Renal pelvis (tissue), 4 donors: Measurements from ENCODE around the gene OR5AU1. TPM values are rescaled to one million over a fixed set of nuclear protein-coding genes. Genes with fewer than 3 reads are reported as not detected.
A peak's percentile ranks its signal among the peaks of the same experiment; 100 is the strongest.

Experiments used
- DNase-seq: peaks from one replicate; pipeline ENCODE4 v3.0.0-alpha.2; 2013
- polyA plus RNA-seq, 3 donors: library from polyadenylated mRNA; unstranded; fragments of 120-200 nt; gene quantifications; one replicate each; pipeline ENCODE4 v1.2.1, GENCODE V29; 2013; ENCODE audit not compliant: insufficient read length in 3 of 3

The OR5AU1 gene
- polyA plus RNA-seq, 3 donors = 0.01 to 0.13 (median 0.05) TPM

GRCh38 chr14:21107283-21107800 is 48.5 kb downstream of the OR5AU1 start:
- no peak for DNase-seq

- peak; percentile 77 for DNase-seq
These were observed 49.2 kb downstream of the OR5AU1 start for GRCh38 chr14:21106498-21107282.

DNA sequence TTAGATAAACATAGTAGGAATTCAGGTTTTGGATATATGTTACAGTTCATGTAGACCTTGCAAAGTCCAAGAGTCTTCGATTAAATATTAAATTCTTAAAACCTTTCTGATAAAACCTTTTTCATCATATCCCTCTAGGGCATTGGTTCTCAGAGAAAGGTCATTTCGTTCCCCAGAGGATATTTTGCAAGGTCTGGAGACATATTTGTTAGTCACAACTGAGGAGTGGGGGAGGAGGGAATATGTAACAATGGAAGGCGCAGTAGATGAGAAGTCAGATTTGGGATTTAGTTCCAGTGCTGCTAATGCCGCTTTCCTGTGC is 49.7 kb downstream of the OR5AU1 start:
- no peak for DNase-seq

GRCh38 chr14:21105095-21105494 is 50.8 kb downstream of the OR5AU1 start:
- no peak for DNase-seq

Other genes with a start within 250 kb of the OR5AU1 start
- 1 to 10 TPM; 1.3 to 2.5 (median 1.6) TPM for gene RNASE2, start 200.6 kb downstream of the OR5AU1 start, polyA plus RNA-seq
- 100 to 1,000 TPM in 2 of 3 donors, 10 to 100 TPM in 1; 87.2 to 130 (median 106) TPM for gene METTL17, start 166.1 kb downstream of the OR5AU1 start, polyA plus RNA-seq
- 1 to 10 TPM; 1.2 to 2.4 (median 2.2) TPM for gene SLC39A2, start 156.8 kb downstream of the OR5AU1 start, polyA plus RNA-seq
- 100 to 1,000 TPM; 140 to 195 (median 161) TPM for gene NDRG2, start 131.0 kb downstream of the OR5AU1 start, polyA plus RNA-seq
- 1 to 10 TPM; 3.1 to 4.2 (median 4.0) TPM for gene TPPP2, start 125.8 kb downstream of the OR5AU1 start, polyA plus RNA-seq
- gene RNASE13, start 121.3 kb downstream of the OR5AU1 start, polyA plus RNA-seq = under 1 TPM; 0.40 to 0.93 (median 0.81) TPM
- 1 to 10 TPM in 1 of 3 donors, under 1 TPM in 2; 0.31 to 1.3 (median 0.83) TPM for gene RNASE7, start 113.7 kb downstream of the OR5AU1 start, polyA plus RNA-seq
- gene RNASE8, start 98.2 kb downstream of the OR5AU1 start, polyA plus RNA-seq = not detected
- 10 to 100 TPM; 71.6 to 86.6 (median 78.4) TPM for gene ARHGEF40, start 85.8 kb downstream of the OR5AU1 start, polyA plus RNA-seq
- gene ZNF219, start 57.4 kb downstream of the OR5AU1 start, polyA plus RNA-seq = 10 to 100 TPM; 37.5 to 42.2 (median 39.3) TPM
- 1 to 10 TPM; 1.1 to 2.1 (median 1.3) TPM for gene TMEM253, start 55.0 kb downstream of the OR5AU1 start, polyA plus RNA-seq
- gene HNRNPC, start 113.4 kb upstream of the OR5AU1 start, polyA plus RNA-seq = 1,000 to 10,000 TPM in 1 of 3 donors, 100 to 1,000 TPM in 2; 830 to 1,041 (median 977) TPM
- under 1 TPM; 0.47 to 0.90 (median 0.64) TPM for gene RPGRIP1, start 124.0 kb upstream of the OR5AU1 start, polyA plus RNA-seq
- 100 to 1,000 TPM; 140 to 158 (median 145) TPM for gene SUPT16H, start 228.0 kb upstream of the OR5AU1 start, polyA plus RNA-seq